Activated CD4-positive, alpha-beta T cell treated with anti-CD3 and anti-CD28 coated beads, Interleukin-2, Interleukin-6, amounts not matched to agents 100 ng/mL and 50 ng/mL, durations not matched to agents 16 hours and 8 hours (primary cell): Measurements from ENCODE around the gene TCF7L1.
A peak's percentile ranks its signal among the peaks of the same experiment; 100 is the strongest.
"Not testable (repeated sequence)": the region's sequence is repeated elsewhere in the genome, so short reads cannot be mapped to it uniquely, and the experiment has no call there.

Experiments
- DNase-seq: peaks from one replicate; pipeline ENCODE4 v3.0.0-alpha.2; 2020

TCF7L1 gene

DNA sequence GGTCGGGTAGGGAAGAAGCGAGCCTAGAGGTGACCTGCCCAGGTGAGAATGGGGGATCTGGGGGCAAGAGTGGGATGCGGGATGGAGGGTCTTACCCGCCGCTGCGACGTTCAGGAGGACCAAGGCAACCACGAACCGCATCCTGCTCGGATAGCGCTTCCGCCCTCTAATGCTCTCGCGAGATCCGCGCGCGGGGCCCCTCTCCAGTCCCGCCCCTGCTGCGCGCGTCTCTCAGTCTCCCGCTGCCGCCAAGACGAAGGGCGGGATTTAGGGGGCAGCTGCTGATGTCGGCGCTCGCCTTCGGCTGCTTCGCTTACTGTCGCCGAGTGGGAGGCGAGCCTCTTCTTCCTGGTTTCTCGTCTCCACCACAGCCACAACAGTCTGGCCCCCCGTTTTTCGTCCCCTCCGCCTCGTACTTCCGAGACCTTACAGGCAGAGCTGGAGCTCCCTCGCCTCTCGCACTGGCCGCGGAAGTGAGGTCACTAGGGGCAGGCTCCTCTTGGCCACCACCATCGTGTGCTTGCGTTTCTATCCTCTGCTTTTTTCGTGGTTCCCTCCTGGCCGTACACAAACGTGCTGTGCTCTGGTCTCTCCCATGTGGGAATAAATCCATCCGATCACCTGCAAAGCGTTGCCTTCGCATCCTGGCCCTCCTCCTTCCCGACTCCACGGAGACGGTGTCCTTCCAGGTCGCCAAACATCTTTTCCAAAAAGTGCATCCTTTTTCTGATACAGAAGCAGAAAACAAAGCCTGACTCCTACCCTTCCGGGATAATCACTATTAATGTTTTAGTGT, 194.8 kb downstream of the TCF7L1 start, which contains the start of gene TGOLN2:
Gene TGOLN2 (minus strand): TSS at position 168 of the 796 bp plus-strand sequence. CDS start 27 bp downstream, at position 141.
- peak; percentile 95 for DNase-seq

DNA sequence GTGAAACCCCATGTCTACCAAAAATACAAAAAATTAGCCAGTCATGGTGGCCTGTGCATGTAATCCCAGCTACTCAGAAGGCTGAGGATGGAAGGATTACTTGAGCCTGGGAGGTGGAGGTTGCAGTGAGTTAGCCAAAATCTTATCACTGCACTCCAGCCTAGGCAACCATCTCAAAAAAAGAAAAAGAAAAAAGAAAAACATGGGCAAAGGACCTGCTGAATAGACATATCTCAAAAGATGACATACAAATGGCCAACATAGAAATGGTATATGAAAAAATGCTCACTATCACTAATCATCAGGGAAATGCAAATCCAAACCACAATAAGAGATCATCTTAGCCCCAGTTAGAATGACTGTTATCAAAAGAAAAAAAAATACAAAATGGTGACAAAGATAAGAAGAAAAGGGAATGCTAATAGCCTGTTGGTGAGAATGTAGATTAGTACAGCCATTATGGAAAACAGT, 196.0 kb downstream of the TCF7L1 start:
- no peak for DNase-seq

DNA sequence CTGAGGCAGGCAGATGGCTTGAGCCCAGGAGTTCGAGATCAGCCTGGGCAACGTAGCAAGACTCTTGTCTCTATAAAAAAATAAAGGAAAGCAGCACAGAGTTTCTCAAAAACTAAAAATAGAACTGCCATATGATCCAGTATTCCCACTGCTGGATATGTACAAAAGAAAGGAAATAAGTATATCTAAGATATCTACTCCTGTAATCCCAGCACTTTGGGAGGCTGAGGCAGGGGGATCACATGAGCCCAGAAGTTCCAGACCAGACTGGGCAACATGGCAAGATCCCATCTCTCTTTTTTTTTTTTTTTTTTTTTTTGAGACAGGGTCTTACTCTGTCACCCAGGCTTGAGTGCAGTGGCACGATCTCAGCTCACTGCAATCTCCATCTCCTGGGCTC, 196.5 kb downstream of the TCF7L1 start:
- DNase-seq, result not testable (repeated sequence)

DNA sequence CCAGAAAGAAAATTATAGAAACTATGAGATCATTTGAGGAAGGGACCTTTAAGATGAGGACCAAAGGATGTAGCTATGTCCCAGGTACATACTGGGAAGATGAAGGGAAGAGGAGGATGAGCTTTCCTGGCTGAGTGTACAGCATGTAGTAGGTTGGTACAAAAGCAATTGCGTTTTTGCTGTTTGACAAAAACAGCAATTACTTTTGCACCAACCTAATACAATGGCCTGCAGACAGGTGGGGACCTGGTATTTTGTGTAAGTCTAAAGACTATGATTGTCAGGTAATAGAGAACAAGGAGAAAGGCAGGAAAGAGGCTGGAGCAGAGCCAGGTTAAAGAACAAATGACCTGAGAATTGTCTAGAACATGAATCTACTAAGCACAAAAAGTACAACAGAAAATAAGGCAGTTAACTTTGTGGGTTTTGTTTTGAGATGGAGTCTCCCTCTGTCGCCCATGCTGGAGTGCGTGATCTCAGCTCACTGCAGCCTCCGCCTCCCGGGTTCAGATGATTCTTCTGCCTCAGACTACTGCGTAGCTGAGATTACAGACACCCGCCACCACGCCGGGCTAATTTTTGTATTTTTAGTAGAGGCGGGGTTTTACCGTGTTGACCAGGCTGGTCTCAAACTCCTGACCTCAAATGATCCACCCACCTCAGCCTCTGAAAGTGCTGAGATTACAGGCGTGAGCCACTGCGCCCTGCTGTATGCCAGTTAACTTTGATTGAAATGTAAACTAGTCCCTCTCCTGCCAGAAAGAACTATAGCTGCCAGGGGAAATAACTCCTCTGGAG, 197.8 kb downstream of the TCF7L1 start:
- peak; percentile 67 for DNase-seq

DNA sequence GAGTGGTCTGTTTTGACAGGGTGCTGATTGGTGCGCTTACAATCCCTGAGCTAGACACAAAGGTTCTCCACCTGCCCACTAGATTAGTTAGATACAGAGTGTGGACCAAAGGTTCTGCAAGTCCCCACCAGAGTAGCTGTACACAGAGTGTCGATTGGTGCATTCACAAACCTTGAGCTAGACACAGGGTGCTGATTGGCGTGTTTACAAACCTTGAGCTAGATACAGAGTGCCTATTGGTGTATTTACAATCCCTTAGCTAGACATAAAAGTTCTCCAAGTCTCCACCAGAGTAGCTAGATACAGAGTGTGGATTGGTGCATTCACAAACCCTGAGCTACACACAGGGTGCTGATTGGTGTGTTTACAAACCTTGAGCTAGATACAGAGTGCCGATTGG, 200.7 kb downstream of the TCF7L1 start:
- not testable (repeated sequence) for DNase-seq

DNA sequence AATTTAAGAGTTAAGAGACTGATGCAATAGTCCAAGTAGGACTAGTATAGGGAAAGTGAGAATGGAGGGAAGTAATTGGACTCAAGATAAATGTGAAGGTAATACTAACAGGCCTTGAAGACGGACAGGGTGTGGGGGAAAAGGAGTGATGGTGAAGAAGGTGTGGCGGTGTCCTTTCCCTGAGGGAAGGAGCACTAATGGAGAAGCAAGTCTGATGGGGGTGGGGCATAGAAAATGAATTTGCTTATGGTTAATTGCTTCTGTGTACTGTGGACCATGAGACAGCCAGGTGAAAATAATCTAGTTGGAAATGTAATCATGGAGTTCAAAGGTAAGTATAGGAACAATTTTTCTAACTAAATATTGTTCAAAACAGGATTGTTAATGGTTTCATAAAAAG, 201.7 kb downstream of the TCF7L1 start:
- DNase-seq, result no peak

DNA sequence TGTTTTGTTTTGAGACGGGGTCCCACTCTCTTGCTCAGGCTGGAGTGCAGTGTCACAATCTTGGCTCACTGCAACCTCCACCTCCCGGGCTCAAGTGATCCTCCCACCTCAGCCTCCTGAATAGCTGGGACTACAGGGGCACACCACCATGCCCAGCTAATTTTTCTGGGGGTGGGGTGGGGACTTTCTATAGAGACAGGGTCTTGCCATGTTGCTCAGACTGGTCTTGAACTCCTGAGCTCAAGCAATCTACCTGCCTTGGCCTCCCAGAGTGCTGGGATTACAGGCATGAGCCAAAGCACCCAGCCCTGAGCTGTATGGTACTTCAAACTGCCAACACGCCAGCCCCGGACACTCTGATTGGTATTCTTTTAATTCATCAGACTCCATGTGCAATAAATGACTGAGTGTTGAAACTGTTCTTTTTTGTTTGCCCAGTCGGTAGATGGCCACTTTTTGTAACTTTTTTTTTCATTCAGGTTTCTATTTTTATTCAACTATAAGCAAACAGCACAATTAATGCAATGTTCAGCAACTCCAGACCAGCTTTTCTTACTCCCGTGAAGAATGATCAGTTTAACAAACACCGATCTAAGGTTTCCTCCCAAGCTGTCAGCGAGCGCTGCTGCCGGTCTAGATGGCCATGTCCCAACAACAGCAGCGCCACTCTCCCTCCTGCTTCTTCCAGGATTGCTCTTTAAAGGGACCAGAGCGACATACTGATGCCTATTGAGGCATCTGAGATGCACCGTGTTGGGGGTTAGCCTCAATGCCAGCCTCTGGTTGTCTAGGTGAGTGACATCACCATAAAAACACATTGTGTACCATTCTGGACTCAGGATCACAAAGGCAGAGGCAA, 207.1 kb downstream of the TCF7L1 start:
- no peak for DNase-seq

DNA sequence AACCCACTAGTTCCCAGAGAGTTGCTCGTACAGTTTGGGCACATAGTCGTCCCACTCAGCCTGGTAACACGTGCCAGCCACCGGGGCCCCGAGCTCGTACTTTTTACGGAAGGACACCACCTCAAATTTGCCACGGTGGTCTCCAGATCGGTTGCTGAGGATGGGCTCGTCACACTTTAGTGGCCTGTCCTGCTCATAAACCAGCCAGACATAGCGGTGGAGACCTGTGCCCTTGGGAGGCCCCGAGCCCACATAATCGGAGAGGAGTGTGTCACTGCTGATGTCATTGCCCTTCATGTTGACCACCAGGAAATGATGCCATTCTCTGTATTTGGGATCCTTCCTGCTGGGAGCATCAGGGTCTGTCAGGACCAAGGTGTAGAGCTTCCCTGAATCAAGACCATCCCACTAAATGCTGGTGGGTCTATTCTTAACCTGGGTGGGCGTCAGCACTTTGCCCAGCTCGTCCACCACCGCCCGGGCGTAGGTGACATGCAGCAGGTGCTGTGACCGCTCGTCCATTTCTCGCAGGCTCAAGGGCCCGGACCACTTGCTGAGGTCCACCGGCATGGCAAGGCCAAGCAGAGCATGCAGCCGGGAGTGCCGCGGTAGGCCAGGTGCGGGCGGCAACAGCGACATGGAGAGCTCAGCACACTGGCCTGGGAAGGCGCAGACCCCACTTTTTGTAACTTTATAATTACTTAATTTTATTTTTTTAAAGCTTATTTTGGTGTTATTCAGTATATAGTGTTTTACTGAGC, 208.3 kb downstream of the TCF7L1 start:
- no peak for DNase-seq

DNA sequence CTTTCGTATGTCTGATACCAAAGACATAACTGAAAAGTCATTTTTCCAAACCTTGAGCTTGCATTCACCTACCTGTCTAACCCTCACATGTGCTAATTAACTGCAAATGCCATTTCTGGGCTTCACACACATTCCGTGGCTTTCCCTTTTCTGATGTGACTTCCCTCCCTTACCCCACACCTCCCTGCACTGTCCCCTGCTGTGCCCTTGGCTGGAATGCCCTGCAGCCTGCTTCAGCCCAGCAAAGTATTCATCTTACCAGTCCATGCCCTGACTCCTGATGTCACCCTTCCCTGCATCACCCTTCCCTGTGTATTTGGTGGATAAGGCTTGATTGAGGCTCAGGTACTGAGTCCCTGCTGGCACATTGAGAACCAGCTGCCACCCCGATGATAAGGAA, 209.0 kb downstream of the TCF7L1 start:
- no peak for DNase-seq

DNA sequence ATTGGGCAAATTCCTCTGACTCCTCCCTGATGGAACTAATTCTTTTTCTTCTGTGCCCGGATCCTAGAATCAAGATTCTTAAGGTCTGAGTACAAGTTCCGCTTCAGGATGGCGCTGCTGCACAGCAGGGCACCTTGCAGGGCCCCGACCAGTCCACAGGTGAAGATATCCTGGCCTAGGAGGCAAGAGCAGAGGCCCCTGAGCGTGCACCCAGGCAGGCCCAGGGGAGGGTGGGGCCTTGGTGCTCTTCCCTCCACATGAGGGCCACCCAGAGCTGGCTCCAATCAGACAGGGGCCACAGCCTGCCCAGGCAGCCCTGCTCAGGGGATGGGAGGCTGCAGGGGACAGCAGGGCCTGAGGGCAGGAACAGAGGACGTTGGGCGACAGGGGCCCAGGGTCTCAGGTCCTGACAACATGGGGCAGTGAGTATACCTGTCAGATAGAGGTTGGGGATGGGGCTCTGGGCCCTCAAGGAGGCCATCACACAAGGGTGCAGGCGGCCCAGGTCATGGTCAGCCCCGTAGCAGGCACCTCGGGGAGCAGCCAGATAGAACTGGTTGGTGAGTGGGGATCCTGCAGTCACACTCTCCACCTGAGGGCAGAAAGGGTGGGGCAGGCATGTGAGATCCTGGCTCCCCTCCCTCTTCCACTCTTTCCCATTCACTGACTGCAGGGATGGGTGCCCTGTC, 210.2 kb downstream of the TCF7L1 start:
- not testable (repeated sequence) for DNase-seq

DNA sequence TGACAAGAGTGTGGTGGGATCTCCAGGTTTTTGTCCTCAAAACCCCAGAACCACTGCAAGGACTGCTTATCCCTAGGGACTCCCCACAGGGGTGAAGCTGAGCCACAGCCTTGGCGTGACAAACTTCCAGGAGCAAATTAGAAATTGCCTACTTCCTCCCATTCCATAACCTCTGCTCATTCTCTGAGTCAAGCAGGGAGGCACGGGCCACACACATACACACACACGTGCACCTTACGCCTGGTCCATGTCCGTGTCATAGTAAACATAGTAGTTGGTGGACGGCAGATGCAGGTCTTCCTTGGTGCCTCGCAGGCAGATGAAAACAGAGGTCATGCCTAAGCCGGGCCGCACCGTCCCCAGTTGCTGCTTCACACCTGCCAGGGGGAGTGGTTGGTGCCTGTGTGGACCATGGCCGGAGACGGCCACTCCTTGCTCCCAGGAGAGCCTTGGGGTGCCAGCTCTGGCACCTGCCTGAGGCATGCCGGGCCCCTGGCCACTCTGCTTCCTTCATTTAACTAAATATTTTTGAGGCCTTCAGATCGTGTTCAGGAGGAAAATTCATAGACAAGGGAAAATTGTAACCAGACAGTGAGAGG, 211.3 kb downstream of the TCF7L1 start:
- DNase-seq, result no peak

DNA sequence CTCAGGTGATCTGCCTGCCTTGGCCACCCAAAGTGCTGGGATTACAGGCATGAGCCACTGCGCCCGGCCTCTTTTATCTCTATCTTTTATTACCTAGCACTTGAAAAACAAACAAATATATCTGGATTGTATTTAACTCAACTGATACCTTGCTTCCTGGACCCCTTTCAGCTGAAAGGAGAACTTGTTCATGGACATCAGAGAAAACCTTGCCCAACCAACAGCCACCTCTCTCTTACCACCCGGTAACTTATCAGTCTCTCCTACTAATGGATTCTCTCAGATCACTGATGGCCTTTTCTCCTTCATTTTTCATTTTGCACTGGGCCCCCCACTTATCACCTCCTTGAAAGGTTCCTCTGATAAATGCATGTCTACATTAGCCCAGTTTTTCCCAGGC, 214.4 kb downstream of the TCF7L1 start:
- DNase-seq, result no peak

DNA sequence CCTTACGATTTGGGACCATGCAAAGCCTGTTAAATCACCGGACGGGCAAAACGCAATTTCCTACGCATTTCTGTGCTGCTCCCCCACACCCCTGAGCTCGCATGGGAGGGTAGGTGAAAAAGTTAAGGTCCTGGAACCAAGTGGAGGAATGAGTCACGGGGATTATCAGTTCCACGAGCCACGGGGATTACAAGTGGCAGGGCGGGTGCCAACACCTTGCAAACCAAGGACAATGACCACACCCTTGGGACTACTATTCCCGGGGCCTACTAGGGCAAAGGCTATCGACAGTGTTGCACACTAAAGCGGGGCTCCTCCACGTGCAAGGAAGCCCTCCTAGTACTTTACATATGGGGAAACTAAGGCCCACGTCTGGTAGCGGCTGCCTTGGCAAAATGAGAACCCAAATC, 220.7 kb downstream of the TCF7L1 start:
- DNase-seq, result peak; percentile 25

DNA sequence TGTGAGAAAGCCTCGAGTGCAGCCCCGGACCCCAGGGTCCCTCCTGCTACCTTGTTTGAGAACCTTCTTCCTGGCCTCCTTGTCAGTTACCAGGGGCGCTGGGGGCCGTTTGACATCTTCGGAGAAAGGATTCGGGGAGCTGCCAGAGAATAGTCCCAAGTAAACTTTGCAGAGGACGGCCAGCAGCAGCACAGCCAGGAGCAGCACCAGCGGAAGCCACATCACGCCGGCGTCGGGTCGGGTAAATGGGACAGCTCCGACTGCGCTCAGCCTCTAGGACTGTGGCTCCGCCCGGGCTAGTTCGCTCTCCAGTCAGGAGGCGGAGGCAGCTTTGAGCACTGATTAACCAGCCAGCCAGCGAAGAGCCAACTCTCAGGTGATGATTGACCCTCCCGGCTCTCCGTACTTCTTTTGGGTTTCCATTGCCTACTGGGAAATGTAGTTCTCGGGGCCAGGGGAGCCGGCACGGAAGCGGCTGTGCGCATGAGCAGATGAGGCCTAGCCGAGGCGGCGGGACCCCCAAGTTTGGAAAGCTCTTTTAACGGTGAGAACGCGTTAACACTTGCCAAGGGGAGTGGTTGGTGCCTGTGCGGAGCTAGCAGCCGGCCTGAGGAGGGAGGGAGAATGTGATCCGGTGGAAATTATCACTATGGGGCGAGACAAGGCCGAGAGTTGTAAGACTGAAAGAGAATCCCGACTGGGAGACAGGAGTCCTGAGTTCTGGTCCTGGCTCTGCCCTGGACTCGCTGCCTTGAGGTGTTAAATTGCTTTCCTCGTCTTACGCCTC, 221.3 kb downstream of the TCF7L1 start, which contains the start of the genes ELMOD3 and RETSAT:
Gene ELMOD3 (plus strand): TSS at position 484 of the 787 bp plus-strand sequence. CDS start 2,430 bp downstream, outside the sequence.
Gene RETSAT (minus strand): TSS at position 243 of the 787 bp plus-strand sequence. CDS start 21 bp downstream, at position 222.
- peak; percentile 99 for DNase-seq

DNA sequence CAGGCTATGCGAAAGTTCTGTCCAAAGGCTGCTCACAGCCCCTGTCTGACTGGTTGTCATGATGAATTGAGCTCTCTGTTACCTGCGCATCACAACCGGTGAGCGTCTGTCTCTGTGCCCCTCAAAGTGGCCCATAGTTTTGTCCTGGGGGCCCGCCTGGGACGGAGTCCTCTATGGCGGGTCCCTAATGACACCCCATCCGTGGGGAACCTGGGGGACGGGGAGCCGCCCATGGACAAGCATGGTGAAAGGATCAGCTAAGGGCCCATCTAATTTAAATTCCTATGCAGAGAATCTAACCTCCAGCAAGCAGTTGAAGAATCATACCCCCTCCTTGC, 221.8 kb downstream of the TCF7L1 start:
- DNase-seq, result no peak

DNA sequence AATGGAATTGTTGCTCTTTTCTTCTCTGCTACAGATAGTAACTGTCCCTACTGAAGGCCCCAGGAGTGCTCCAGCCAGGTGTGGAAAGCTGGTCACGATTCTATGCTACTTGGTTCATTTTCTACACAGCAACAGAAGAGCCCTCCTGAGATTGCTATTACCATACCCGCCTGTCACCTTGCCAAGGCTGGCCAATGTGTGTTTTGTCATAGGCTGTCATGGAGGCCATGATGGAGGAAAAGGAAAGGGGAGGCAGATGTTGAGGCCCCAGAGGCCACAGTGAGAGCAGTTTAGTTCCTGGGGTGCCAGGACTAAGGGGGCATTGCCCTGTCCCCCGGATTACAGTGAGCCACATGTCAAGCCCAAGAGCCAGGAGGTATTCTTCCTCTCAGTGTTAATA, 222.3 kb downstream of the TCF7L1 start:
- no peak for DNase-seq

DNA sequence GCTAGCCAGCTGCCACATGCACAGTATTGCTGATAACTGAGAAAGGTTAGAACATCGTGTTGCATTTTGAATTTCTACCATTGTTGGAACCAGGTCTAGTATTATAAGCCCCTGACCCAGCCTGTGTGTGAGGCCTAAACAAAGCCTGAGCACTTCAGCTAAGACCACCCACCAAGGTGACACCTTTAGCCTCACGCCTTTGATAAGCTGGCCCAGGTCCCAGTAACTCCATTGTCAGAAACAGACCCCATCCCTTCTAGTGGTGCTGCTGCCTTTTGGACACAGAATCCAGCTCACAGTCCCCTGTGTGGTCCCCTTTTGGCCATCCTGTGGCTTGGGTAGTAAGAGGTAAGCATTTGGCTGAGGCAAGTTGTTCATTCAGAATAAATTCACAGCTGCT, 223.0 kb downstream of the TCF7L1 start:
- no peak for DNase-seq

DNA sequence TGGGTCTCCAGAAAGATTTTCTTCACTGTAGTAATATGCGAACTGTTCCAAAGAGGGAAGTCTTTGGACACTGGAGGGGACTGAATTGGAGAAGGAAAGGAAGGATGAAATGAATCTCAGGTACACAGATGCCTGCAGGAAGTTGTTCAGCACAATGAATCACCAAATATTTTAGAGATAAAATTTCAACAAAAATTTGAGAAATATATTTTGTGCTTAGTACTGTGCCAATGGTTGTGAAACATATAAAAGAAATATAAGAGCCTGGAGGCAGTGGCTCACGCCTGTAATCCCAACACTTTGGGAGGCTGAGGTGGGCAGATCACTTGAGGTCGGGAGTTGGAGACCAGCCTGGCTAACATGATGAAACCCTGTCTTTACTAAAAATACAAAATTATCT, 224.5 kb downstream of the TCF7L1 start:
- no peak for DNase-seq
